Stimulated activated CD4-positive, alpha-beta T cell treated with anti-CD3 and anti-CD28 coated beads, Interleukin-4, amount 100 ng/mL, for 48 hours (primary cell): ENCODE results near the gene PDLIM5.
"Not testable (repeated sequence)": the region's sequence is repeated elsewhere in the genome, so short reads cannot be mapped to it uniquely, and the experiment has no call there.

Source experiments
- DNase-seq, 2 donors: peaks; one replicate each; pipeline ENCODE4 v3.0.0-alpha.2; 2020; ENCODE audit warnings: low read depth in 2 of 2

Gene PDLIM5

DNA sequence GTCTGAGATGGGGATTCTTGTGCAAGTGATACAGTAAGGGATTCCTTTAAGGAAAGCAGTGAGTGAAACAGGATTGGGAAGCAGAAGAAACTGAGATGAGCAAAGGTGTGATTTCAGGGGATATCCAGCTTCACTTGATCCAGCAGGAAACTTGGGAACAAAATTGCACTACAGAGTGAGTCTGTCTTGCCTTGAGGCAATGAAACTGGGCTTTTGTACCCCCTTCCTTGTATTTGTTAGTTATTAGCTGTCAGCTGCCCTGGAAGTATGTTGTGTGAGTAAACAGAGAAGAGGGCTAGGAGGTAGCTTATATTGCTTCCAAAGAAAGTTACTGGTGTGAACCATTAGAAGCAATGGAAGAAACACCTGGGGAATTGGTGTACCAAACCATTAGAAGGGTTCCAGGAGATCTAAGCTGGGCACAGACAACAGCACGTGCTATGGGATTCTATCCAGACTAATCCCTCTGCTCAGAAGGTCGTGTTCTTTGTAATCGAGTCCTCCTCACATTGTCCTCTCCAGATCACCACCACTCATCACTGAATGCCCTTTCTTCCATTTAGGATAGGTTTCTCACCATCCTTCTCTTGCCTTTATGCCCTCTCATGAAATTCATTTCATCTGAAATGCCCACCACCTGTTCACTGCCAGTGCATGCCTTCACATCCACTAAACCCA lies 76.0 kb downstream of the PDLIM5 start:
- no peak for DNase-seq

DNA sequence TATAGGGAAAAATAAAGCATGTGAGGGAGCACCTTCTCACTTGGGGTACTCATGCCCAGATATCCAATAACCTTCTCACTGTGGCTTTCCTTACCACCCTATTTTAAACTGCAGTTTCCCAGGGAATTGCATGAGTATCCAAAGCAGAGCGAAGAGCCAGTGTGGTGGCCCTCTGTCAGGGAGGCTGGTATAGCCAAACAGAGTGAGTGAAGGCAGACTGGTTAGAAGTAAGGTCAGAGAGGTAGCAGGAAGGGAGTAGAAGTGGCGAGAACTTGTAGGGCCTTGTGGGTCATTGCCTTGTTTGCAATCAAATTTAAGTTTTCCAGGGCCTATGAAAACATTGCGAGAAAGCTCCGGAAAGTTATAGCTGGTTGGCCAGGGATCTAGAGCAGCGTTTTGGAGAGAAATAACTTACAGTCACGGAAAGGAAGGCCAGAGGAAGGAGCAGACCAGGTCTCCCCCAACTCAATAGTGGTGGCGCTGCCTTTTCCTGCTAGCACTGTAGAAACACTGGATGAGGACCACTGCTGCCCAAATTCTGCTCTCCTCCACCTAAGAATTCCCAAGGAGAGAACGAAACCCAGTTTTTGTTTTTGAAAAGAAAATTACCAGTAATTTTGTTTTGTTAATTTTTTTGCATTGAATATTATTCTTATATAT lies 77.2 kb downstream of the PDLIM5 start:
- no peak for DNase-seq

DNA sequence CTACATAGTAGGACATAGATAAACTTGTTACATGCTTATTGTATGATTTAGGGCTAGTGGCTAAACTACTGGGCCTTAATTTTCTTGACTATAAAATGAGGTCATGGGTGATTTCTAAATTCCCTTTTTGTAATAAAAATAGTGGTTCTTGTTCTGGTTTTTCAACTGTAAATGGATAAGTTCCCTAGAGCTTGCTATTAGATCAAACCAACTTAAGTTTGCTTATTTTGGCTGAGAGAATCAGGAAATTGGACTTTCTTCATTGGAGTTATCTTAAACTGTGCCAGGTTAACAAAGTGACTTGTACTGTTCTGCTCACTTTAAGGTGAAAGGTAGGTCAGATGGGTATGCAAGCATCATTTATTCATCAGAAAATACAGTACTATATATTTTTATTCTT lies 78.3 kb downstream of the PDLIM5 start:
- no peak for DNase-seq

DNA sequence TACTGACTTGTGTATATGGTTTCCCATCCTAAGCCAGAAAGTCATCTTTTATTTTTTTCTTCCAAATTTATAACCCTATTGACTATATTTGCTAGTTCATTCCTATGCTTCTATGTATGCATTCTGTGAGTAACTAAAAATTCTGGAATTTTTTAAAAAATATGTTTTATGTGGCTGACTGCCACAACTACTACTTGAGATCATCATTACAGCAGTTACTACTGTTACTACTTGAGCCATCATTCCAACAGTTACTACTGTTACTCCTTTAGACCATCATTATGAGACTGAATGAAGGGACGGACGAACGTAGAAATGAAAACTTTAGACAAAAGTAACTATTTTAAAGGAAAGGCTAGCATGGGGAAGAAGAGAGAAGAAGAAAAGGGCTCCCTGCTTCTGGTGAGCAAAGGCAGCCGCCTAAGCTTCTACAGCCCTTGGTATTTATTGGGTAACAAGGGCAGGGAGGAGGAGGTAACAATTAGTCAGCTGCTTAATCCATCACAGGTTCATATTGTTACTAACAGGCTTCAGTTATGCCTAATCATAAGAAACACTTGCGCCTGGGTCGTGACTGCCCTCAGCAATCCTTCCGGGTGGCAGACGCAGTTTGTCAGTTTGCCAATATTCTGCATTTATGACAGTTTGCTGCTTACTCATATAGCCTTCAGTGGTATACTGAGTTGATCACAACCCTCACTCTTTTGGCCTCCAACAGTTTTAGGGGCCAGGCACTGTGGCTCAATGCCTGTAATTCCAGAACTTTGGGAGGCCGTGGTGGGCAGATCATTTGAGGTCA lies 80.4 kb downstream of the PDLIM5 start:
- DNase-seq, result no peak

DNA sequence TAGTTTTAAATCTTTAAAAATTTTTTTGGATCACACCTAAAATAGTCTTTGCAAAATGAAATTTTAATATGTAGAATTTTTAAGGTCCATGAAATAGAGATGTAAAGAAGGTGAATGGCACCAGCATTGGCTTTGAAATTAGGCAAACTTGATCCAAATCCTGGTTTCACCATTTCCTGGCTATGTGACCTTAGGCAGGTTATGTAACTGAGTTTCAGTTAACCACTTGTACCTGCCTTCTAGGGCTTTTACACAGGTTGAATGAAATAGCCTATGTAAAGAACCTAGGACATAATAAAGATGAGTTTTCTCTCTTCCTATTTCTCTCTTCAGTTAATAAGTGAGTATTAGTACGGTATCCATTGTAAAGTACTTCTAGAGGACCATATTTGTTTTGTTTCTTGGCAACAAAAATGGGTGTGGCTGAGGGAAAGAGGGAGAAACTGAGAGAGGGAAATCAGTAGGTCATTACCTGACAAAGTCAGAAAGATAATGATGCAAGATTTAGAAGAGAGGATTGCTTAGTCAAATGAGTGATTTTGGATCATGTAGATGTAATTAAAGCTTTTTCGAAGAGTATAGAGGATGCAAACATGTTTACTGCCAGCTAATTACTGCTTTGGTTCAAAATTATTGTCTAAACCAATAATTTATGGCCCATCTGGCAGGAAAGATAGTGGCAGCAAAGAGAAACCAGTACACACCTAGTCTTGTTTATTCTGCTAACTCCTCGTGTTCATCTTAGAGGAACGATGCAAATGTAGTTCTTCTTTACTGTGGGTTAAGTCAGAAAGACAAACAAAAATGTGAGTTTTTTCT lies 81.9 kb downstream of the PDLIM5 start:
- no peak for DNase-seq

DNA sequence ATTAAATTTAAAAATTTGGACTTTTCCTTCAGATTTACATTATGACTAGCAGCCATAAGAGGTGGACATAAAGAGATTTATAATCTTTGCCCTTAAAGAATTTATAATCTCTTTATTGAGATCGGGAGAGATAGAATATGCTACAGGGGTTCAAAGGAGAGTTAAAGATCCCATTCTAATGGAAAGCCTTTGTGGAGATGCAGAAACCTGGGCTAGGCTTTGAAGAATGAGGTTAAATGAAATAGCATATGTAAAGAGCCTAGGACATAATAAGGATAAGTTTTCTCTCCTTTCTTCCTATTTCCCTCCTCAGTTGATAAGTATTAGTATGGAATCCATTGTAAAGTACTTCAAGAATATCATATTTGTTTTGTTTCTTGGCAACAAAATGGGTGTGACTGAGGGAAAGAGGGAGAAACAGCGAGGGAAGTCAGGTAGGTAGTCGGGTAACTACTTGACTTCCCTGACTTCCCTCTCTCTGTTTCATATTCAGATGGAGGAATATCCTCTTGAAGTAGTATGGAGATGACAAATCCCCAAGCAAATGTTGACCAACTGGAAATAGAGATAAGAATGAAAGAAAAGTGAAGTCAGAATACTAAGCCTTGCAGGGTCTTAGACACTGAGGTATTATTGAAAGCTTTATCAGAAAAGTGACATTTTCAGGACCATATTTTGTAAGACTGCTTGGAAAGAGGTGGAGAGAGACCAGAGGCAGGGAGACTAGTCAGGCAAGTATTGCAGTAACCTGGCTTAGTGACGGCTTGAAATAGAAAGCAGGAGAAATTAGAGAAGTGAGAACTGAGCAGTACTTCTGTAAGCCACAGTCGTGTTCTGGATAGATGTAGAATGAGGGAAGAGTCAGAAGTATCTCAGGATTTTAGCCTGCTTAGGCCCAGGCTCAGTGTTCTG lies 82.9 kb downstream of the PDLIM5 start:
- no peak for DNase-seq

DNA sequence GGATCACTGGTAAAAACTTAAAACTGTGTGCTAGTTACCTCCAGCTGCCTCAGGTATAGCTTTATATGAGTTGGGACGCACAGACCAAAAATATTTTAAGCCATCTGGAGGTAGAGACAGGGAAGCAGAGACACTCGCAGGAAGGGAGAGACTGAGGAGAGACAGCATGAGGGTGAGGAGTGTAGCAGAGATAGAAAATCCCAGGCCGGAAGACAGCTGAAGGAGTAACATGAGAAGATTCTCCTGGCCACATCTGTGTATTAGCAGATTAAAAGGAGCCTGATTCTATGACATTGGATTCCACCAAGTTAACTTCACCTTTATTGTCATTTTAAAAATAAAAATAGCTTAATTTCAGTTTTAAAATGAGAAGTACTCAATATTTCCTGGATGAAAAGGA lies 84.3 kb downstream of the PDLIM5 start:
- DNase-seq, result no peak

DNA sequence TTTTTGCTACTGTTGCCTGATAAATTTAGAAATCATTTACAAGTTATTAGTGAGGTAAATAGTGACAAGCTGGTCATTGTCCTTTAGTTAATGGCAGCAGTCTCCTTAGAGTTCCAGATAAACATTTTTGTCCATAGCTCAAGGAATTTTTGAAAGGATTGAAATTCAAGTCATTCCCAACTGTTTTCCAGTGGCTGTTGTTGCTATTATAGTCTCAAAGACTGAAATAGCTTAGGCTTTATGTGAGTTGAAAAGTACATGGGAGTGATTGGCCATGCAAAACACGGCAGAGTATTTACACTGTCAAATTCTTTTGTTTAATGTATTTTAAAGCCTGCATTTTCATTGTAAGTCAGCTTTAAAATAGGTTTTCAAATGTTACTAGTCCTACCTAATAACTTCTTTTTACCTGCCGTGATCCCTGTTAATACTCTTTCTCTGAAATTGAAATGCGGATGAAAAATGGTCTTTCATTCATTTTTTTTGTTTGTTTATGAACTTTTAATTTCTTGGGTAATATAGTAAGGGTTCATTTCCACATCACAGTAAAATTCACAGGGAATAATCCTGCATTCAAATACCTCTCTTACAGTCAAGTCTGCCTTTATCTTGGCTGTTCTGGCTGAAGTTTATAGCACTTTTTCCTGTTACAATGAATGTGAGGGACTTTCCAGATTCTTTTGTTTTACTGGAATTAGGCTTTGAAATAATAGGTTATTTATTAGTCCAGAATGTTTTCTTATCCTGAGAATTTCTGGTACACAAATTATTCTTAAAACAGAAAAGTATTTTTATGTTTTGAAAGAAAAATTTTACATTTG lies 85.1 kb downstream of the PDLIM5 start:
- DNase-seq, result no peak

DNA sequence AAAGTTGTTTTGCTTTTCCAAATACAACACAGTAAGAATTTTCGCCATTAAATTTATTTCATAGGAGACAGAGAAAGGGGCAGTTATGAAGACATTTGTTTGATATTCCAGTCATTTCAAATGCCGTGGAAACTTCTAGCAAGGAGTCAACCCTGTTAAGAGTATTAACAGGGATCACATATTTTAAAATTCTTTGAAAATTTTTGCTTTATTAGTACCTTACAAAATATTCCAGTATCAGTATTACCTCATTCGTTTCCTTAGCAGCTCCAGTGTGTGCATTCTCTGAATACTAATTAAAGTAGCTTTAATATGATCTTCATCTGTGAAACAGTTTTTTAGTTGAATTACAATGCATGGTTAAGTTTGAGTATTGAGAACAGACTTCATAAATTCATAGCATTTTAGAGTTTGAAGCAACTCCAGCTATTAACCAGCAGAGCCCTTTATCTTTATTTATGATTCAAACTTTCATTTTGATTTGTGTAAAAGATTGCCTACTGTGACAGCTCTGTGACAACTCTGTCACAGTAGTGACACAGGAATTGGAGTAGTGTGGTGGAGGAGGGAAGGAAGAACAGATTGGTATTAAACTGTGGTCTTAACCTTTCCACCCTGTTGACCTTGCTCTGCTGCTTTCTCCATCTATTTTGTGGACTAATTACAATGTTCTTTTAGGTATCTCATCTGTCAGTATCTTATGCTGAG lies 86.3 kb downstream of the PDLIM5 start:
- no peak for DNase-seq

DNA sequence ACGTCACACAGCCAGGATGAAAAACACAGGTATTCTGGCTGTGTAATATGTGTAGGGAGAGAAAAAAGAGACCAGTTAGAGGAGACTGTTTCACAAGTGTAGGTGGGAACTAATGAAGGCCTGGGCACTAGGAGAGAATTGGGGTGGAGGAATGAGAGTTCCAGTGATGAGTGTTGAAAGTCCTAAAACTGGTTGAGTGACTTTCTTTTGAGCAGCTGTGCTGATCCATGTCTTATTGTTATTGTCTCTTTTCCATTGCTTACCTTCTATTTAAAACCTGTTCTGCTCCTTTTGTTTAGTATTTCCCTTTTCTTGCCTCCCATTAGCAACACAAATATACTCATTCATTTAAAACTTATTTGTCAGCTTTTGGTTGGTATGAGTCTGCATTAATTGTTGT lies 88.7 kb downstream of the PDLIM5 start:
- no peak for DNase-seq

DNA sequence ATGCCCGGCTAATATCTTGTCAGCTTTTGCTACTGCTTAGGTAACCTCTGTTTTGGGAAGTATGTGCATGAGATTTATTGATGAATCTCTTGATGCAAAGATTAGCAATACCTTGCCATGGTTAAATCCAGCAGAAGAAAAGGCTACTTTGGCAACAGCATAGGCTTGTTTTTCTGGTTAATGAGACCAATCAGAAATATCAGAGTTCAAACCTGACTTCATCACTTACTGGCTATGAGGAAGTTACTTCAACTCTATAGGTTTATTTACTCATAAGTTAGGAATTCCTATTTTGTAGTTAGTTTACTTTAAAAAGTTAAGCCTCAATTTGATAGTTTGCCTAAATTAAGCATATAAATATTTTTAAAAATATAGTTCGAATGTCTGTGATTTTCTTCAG lies 93.1 kb downstream of the PDLIM5 start:
- no peak for DNase-seq

DNA sequence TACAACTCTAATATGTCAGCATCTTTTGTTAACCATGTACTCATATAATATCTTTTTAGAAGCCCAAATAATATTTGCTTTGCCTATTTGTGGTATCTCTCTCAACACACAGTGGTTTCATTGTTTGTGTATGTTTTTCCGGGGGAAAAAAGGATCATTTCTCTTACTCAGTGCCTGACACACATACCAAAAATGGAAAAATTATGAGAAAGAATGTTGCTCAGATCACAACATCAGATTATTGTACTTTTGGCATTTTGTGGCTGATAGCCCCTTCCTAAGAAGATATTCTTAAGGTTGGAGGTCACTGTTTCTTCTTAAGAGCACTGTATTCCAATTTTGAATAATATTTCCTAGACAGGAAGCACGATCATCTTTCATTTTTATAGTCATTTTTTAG lies 93.6 kb downstream of the PDLIM5 start:
- no peak for DNase-seq

DNA sequence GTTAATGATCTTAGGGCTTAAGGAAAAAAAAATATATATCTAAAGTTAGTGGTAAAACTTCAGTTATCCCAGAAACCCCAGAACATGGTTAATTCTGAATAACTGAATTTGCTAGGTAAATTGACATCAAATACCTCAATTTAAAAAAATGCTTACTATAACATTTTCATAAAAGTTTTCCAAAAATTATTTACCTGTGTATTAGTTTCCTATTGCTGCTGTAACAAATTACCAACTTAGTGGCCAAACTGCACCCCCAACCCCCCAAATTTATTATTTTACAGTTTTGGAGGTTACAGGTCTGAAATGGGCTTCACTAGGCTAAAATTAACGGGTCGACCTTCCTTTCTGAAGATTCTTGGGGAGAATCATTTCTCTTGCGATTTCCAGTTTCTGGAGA lies 95.2 kb downstream of the PDLIM5 start:
- DNase-seq, result no peak

DNA sequence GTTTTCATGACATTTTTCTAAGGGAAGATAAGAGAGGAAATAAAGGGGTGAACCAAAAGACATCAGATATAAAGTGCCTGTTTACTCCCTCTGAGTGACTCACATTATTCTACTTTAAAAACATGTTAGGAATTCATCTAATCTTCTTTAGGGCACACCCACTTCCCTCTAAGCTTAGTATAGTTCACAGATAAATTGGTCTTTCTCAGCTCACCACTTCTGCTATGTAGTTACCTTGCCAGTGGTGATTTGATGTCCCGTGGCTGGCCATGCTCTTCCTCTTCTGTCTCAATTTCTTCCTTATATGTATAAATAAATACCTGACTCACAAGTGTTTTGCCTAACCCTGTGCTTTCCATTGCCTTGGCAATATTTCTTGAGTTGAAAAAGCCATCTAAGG lies 96.8 kb downstream of the PDLIM5 start:
- DNase-seq, result no peak

DNA sequence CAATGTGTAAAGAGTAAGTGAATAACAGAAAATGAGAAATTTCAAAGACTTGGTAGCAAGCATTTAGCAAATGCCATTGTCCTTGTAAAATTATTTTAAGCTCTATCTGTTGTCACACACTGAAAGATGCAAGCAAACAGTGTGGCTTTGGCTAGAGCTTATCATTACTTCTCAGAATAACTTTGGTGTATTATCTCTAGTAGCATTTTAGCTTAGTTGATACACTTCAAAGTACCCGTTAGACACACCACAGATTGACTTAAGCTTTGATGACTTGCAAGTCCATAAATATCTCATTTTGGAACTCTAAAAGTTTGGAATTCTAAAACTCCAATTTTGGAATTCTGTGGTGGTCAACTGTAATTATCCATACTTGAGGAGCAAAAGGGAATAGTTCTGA lies 98.6 kb downstream of the PDLIM5 start:
- DNase-seq, result no peak

DNA sequence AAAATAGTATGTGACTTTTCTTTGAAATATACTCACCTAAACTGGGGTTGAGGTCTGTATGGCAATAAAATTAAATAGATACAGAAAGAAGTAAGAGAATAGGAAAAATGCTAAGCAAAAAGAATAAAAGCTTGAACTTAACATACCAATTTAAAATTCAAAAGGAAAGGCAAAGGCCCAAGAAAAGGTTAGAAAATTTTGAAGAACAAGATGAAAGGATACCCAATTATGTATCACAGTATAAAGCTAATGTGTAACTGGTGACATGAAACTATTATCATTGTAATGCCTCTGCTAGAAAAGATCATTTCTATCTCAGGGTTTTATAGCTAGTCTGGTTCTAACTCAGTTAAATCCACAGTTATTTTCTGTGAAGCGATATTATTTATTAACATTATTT lies 99.1 kb downstream of the PDLIM5 start:
- DNase-seq, result no peak

DNA sequence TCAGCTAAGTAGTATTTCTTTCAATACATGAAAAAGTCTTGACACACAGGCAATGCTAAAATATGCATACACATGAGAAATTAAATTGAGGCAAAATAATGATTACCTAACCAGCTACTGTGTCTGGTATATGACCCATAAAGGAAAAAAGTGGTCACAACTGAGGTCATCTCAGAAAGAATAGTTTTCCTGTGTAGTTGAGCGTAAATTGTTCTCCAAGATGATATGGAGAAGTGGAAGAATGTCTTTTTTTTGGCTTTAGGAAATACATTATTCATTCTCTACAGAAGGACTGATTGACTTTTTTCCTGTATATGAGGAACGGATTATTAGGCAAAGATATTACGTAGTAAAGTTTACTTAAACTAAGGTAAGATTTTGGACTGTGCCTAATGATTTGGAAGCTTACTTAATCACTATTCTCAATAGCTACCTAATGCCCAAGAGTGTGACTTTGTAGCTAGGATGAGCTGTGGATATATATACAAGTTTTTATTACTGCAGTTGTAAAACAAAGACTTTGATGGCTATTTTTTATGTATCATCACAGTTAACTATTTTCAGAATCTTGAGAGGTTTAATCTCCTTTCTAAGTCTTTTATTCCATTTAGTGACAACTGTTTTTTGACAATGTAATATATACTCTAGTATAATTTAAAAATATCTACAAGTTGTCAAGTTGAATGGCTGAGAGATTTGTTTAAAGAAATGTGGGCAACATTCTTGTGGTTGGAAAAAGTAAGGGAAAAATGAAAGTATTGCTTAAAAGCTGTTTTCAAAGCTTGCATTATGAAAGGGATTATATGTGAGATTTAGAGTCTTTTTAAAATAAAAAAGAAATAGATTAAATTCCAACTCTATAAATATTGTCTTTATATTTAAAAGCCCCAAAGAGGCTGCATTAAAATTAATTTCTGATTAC lies 100.2 kb downstream of the PDLIM5 start:
- DNase-seq, result no peak

DNA sequence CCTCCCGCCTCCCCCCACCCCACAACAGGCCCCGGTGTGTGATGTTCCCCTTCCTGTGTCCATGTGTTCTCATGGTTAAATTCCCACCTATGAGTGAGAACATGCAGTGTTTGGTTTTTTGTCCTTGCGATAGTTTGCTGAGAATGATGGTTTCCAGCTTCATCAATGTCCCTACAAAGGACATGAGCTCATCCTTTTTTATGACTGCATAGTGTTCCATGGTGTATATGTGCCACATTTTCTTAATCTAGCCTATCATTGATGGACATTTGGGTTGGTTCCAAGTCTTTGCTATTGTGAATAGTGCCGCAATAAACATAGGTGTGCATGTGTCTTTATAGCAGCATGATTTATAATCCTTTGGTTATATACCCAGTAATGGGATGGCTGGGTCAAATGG lies 104.3 kb downstream of the PDLIM5 start:
- not testable (repeated sequence) for DNase-seq
